HG03025 (cell line): ENCODE data around the gene MRPS31.
"Not testable (repeated sequence)": the region's sequence is repeated elsewhere in the genome, so short reads cannot be mapped to it uniquely, and the experiment has no call there.

Experiments
- ATAC-seq: cut with Tn5 transposase; IDR thresholded peaks from one replicate; pipeline ENCODE4 v1.9.1; 2021; ENCODE audit warnings: mild to moderate bottlenecking, moderate library complexity; ENCODE audit not compliant: unreplicated experiment, low FRiP score

Gene MRPS31

DNA sequence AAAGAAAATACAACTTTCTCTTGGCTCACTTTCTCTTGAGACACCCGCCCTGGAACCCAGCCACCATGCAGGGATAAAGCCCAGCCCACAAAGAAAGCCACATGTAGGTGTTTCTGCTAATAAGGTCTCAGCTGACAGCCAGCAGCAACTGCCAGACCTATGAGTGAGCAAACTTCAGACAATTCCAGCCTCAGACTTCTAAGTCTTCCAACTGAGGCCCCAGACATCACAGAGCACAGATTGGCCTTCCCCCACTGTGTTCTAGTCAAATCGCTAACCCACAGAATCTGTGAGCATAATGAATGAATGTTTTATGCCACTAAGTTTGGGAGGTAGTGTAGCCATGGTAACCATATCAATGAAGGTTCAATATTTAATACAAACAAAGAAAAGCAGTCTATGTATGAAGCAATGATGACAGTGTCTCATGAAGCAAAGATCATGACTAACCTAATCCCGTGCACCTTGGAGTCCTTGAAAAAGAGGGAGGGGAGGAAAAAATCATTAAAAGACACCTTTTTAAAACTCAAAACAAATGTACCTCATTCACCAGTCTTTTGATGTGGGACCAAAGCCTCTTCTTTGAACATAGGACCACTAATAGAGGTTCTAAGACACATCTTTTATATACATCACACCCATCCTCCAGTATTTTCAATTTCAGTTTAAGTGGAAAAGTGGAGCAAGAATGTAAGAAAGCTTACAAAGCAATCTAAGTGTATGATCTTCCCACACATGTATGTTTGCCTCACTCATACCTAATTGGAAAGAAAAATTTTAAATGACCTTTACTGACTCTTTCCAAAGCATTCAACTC, 6.2 kb downstream of the MRPS31 start:
- ATAC-seq: no peak

DNA sequence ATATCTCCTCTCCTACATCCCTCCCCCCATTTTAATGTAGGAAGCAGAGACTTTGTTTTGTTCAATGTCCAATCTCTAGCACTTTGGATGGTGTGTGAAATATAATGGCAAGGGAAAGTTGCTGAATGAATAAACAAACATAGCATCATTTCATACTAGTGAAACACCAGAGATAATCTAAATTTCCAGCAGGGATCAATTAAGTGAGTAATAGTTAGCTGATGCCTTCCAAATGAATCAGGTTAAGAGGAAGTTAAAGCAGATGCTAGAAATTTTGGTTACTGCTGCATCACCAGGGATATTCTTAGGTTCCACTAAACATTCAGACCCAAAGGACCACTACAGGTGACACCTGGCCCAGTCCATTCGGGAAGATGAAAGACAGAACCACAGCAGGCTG, 8.1 kb downstream of the MRPS31 start:
- no peak for ATAC-seq

DNA sequence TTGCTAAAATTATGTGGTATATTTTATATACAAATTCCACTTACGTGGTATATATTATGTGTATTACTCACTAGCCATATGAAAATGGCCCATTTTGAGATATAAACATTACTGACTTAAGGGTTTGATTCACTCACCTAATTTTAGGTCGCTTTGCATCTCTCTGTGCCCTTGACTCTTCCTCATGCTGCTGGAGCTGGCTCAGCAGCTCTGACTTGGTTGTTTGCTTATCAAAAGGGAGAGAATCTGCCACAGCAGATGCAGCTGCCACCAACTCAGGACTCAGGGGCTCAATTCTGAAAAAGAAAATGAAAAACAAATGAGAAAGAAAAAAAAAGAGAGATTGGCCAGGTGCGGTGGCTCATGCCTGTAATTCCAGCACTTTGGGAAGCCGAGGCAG, 12.2 kb downstream of the MRPS31 start:
- ATAC-seq: no peak

DNA sequence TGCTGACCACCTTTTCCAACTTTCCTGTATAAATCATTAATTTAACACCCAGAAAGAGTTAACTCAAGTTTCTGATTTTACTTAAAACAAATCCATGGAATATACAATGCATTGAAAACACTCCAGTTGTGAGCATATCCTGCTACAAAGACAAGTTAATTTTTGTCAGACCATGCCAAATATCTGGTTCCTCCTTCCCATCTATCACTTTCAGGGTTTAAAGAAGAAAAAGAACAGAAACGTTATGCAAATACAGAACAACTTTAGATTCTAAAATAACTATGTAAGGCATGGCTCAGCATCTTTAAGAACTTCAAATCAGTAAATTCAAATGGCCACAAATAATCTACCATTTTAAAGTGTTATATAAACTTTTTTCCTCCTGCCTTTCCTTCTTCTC, 14.9 kb downstream of the MRPS31 start:
- ATAC-seq: no peak

DNA sequence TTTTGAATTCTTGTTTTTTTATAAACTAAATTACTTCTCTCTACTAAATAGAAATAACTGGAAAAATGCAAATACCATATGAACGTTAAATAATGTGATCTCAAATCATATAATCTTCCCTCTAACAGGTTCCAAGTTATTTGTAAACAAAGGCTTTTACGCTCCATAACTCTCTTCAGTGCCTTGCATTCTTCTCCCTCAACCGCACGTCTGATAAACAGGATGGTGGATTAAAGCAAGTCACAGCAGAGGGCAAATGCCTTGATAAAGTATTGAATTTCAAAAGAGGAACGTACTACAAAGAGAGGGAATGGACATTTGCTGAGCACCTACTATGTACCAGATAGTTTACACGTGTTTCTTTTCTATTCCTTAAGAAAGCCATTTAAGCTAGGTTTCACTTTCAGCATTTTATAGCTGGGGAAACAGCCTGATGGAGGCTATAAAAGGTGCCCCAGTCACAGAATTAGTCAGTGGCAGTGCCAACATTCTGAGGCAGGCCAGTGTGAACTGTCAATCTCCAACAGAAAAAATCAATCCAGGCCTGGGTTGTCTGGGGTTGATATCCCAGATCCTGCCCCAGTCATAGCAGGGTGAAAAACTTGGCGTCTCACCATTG, 15.8 kb downstream of the MRPS31 start:
- no peak for ATAC-seq

DNA sequence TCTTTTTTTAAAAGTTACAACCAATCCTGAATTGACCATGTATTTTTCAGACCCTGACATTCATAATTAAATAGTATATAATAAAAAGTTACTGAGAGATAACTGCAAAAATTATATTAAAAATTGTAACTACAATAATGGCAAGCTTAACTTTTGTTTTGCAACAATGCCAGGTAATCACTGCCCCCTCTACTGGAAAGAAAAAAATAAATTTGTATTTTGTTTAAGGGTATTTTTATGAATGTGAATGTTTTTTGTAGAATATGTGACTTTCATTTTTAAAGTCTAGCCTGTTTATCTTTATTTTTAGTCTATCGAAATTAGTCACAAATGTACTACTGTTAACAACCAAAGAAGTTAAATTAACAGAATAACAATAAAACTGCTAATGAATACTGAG, 21.7 kb downstream of the MRPS31 start:
- ATAC-seq: no peak

DNA sequence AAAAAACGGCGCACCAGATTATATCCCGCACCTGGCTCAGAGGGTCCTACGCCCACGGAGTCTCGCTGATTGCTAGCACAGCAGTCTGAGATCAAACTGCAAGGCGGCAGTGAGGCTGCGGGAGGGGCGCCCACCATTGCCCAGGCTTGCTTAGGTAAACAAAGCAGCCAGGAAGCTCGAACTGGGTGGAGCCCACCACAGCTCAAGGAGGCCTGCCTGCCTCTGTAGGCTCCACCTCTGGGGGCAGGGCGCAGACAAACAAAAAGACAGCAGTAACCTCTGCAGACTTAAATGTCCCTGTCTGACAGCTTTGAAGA, 35.8 kb downstream of the MRPS31 start:
- not testable (repeated sequence) for ATAC-seq

DNA sequence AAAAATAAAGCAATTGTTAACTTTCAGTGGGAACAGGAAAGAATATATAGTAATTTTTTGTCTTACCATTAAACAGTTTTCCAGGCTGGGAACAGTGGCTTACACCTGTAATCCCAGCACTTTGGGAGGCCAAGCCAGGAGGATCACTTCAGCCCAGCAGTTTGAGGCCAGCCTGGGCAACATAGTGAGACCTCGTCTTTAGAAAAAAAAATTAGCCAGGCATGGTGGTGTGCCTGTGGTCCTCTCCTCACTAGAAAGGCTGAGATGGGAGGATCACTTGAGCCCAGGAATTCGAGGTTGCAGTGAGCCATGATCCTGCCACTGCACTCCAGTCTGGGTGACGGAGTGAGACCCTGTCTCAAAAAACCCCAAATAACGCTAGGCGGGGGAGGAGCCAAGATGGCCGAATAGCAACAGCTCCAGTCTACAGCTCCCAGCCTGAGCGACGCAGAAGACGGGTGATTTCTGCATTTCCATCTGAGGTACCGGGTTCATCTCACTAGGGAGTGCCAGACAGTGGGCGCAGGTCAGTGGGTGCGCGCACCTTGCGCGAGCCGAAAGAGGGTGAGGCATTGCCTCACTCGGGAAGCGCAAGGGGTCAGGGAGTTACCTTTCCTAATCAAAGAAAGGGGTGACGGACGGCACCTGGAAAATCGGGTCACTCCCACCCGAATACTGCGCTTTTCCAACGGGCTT, 36.3 kb downstream of the MRPS31 start:
- ATAC-seq: not testable (repeated sequence)

DNA sequence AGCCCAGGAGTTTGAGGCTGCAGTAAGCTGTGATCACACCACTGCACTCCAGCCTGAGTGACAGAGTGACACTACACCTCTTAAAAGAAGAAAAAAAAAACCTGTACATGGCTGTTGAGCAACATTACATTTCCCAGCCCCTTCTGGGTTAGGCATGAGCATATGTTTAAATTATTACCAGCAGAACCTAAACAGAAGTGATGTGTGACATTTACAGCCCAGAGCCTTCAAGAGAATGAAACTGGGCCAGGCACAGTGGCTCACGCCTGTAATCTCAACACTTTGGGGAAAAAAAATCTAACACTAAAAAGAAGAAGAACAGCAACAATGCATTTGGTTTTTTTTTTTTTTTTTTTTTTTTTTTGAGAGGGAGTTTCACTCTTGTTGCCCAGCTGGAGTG, 38.3 kb downstream of the MRPS31 start:
- ATAC-seq: no peak

DNA sequence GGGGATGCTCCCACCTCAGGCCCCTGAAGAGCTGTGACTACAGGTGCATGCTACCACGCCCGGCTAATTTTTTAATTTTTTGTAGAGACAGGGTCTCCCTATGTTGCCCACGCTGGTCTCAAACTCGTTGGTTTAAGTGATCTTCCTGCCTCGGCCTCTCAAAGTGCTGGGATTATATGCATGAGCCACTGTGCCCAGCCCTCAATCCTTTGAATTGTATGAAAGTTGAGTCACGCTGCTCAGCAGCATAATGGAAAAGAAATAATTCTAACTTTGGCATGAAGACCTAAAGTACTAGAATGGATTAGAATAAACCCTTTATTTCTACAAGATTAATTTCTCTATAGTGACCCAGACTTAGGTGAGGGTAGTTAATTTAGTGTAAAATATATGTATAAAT, 42.4 kb downstream of the MRPS31 start:
- ATAC-seq: no peak

DNA sequence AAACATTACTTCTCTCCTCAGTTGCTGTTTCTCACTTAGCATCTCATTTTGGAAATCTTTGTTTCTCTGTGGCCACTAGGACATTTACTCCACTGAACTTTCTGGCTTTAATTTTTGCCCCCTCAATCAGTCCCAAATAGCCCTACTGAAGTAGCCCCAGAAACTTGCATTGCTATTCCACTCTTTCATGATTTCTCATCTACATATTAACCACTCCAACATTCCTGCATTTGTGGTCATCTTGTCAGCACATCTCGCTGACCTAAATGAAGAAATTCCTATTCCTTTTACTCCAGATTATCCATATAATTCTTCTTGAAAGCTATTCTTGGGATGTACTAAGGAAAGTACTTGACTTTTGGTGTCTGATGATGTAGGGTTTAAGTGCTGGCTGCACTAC, 56.6 kb downstream of the MRPS31 start:
- ATAC-seq: not testable (repeated sequence)

DNA sequence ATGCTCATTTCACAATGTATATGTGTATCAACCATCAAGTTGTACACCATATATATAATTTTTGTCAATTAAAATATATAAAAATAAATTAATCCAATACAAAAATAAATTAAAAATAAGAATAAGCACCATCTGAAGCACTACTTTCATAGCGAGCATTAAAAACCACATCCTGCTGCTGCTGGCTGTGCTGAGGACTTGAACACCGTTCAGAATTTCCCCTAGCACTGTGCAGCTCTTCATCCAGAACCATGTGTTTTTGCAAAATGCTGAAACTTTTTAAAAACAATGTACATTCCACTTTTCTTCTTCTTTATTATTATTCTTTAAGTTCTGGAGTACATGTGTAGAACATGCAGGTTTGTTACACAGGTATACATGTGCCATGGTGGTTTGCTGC, 64.6 kb downstream of the MRPS31 start:
- no peak for ATAC-seq

DNA sequence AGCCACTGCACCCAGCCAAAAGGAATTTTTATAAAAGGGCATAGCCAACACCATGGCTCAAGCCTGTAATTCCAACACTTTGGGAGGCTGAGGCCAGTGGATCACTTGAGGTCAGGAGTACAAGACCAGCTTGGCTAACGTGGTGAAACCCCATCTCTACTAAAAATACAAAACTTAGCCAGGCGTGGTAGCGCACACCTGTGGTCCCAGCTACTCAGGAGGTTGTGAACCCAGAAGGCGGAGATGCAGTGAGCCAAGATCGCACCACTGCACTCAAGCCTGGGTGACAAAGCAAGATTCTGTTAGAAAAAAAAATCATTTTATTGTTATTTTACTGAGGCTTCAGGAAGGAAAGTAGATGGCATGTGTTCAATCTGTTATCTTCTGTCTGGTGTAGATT, 73.3 kb downstream of the MRPS31 start:
- ATAC-seq: no peak

DNA sequence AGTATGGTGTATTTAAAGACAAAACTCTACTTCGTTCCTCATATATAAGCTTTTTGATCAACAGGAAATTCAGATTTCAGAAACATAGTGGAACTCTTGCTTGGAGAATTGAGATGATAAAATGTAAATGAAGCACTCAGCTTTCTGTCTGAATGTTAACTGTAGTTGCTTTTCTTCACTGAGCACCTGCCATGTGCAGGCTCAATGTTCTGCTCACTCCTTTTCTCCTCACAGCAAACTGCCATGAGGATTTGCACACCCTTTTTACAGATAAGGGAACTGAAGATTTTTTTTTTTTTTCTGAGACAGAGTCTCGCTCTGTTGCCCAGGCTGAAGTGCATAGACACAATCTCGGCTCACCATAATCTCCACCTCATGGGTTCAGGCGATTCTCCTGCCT, 76.6 kb downstream of the MRPS31 start:
- no peak for ATAC-seq

DNA sequence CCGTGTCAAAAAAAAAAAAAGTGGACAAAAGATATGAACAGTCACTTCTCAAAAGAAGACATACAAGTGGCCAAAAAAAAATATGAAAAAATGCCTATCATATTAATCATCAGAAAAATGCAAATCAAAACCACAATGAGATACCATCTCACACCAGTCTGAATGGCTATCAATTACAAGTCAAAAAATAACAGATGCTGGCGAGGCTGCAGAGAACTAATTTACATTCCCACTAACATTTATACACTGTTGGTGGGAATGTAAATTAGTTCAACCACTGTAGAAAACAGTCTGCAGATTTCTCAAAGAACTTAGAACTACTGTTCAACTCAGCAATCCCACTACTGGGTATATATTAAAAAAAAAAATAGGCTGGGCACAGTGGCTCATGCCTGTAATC, 78.0 kb downstream of the MRPS31 start:
- ATAC-seq: no peak

DNA sequence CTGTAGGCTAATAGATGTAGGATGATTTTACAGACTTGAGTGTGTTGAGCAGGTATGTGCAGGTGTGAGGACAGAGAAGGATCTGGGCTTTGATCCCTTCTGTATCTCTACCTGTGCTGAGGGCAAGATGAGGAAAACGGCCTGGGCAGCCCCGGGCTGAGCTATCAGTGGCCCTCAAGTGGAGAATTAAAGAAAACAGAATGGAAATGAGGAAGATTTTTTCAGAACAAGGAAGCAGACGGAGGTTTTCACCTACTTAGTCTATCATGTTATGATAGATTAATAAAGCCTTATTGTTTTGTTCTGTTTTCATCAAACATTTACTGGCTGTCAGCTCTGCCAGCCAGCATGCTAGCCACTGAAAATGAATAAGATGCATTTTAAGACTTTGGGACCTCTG, 82.2 kb downstream of the MRPS31 start:
- no peak for ATAC-seq

DNA sequence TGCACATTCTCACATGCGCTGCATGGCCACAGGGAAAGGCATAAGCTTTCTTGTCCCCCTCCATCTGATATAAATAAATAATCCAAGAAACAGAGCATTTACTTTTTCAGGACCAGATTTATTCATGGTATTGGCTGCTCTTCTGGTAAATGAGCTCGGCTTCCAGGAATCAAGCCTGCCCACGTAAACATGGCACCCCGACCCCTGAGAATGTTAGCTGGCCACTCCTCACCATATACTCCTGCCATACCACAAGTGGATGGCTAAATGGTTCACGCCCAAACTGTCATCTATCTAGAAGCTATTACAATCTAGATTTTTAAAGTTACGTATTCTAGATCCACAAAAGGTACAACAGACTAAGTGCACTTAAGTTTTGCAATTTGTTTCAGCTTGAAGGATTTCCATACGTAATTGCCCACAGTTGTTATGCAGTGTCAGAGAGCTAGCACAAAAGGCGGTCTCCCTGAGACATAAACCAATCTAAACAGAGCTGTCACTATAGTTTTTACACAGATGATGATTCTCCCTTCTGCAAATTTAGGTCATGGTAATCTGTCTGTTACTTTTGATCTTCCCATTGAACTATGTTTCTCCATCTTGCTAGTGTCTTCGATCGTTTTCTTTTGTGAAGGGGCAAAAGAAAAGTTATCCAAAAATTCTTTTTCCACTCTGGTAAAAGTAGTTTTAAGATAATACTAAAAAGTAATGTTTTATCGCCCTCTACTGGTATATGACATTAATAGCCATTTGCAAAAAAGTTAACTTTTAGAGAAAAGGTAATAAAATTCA, 88.3 kb downstream of the MRPS31 start:
- ATAC-seq: no peak

DNA sequence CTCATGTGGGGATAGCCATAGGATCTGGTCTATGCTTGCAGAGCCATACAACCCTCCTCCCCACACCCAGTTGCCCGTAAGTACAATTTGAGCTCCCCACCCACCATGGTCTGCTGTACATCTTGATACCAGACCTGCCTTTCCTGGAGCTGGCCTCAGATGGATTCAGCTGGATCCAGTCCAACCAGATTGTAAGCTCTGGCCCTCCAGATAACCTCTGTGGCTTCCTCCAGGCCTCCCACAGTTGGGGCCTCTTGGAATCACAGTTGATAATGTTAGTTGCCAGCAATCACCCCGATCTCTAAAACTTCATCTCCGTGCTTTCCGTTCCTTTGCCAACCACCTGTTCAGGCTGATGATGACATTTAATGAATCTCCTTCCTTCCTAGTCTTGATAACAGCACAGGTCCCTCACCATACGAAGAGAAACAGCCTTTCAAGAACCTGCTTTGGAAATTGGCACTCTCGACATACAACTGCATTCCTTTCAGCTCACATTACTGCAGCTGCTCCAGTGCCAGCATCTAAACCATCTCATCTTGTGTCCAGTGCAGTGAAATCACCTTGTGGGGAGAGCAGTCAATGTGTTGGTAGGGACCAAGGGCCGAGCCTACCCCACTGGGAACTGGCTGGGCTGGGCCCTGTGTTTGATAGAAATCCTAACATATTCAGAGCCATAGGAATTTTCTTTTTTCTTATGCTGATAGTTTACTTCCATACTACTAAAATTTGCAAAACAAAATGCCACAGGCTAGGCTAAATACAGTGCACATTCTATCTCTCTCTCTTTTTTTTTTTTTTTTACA, 89.4 kb downstream of the MRPS31 start:
- ATAC-seq: no peak

DNA sequence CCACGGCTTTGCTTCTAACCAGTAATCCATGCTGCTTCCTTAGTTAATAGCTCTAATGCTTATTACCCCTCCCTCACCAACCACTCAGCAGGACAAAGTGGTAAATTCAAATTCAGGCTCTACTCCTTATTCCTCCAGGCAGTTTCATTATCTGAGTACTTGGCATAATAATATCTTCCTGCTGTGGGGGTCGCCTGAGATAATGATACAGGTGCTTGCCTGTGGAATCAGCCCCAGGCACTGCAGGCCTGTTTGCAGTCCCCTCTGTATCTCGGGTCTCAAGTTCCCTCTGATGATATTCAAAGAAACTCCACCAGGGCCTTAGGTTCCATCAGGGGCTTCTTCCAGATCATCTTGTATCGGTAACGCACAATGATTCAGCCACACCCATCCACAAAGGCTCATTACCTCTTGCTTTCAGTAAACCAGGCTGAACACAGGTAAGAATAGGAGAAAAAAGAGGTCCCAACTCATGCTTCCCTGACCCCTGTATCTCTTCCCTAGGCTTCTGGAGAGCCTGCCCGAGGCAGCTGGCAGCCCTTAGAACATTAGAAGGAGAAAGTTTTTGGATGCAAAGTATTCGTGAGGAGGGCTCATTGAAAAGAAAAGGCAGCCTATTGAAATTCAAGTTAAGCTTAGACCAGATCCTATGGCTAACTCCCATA, 90.2 kb downstream of the MRPS31 start:
- ATAC-seq: no peak

DNA sequence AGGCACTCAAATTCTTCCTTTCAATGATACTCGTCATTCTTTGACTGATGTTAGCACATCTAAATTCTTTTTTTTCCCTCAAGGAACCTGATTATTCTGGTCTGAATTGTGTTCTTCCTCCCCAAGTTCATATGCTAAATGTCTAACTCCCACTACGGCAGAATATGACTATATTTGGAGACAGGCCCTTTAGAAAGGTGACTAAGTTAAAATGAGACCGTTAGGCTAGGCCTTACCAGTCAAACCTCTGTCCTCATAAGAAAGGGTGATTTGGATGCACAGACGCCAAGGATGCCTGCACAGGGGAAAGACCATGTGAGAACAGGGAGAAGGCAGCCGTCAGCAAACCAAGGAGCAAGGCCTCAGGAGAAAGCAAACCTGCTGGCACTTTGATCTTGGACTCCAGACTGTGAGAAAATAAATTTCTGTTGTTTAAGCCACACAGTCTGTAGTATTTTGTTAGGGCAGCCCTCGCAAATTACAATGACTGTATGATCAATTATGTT, 91.5 kb downstream of the MRPS31 start:
- no peak for ATAC-seq
